Lower lobe of right lung (tissue), 2 donors: Measurements from ENCODE around the gene FAM107B. TPM values are rescaled to one million over a fixed set of nuclear protein-coding genes. Genes with fewer than 3 reads are reported as not detected.

ENCODE experiments used
- ATAC-seq, 2 donors: fragments of 200-7000 bp; cut with Tn5 transposase; one replicate each; pipeline ENCODE4 v1.9.1; 2020 to 2022; ENCODE audit warnings: mild to moderate bottlenecking in 2 of 2, moderate library complexity in 2 of 2
- DNase-seq: peaks from one replicate; pipeline ENCODE4 v3.0.0-alpha.2; 2020
- H3K27ac ChIP-seq: fragments of 200-600 bp; one replicate; pipeline ENCODE4 v1.8.0; 2022
- H3K27me3 ChIP-seq: fragments of 200-600 bp; one replicate; pipeline ENCODE4 v1.8.0; 2022; ENCODE audit warnings: low read depth
- H3K36me3 ChIP-seq: fragments of 200-600 bp; one replicate; pipeline ENCODE4 v1.8.0; 2022; ENCODE audit warnings: mild to moderate bottlenecking
- H3K4me1 ChIP-seq: fragments of 200-600 bp; one replicate; pipeline ENCODE4 v1.8.0; 2022
- H3K4me3 ChIP-seq: fragments of 200-600 bp; one replicate; pipeline ENCODE4 v1.8.0; 2022; ENCODE audit warnings: mild to moderate bottlenecking
- H3K9me3 ChIP-seq: fragments of 200-600 bp; one replicate; pipeline ENCODE4 v1.8.0; 2022
- CTCF ChIP-seq: fragments of 200-600 bp; IDR thresholded peaks from one replicate; pipeline ENCODE4 v1.8.0; 2022; ENCODE audit warnings: antibody characterized with exemption, mild to moderate bottlenecking
- intact Hi-C: fragments of 100-400 bp; cut with DNase I; formaldehyde crosslinking; loops from one replicate; pipeline ENCODE4 v1.11.0; 2022
- total RNA-seq: library from RNA; stranded (reverse); fragmentation: NEBNext Ultra II Directional; extraction: Animal tissue kit (Norgen Biotek cat#: 25700); gene quantifications from one replicate; pipeline ENCODE4 v1.2.1, GENCODE V29; 2021
- donor health status: DM: no; HTN: yes; CAD: no; lungs with severe emphysema.

FAM107B gene
- total RNA-seq, 1 donor from 2014 or later: 75.4 TPM

- Histone ChIP-seq H3K27ac (no peak overlapping the region), H3K4me3 (no peak overlapping the region), H3K36me3 (peaks cover 34% of the 10 kb centered on the region), H3K4me1 (peaks cover 9% of the 10 kb centered on the region), H3K9me3 (no peaks in the 10 kb centered on the region), H3K27me3 (no peaks in the 10 kb centered on the region)
- ATAC-seq (no peak), DNase-seq (no peak)
- intact Hi-C loops: no loop called here
- TF ChIP-seq CTCF: no peak
Measured at GRCh38 chr10:14531974-14532373, 242.7 kb downstream of the FAM107B start.

GRCh38 chr10:14530465-14530864 lies 244.2 kb downstream of the FAM107B start:
- intact Hi-C loops: no loop called here
- H3K27ac ChIP-seq: no peak overlapping the region
- H3K36me3 ChIP-seq: peaks cover 40% of the 10 kb centered on the region
- H3K4me3 ChIP-seq: no peak overlapping the region
- DNase-seq (no peak), ATAC-seq (no peak)
- TF ChIP-seq CTCF: no peak
- no peaks in the 10 kb centered on the region for H3K9me3 ChIP-seq
- H3K4me1 ChIP-seq: no peaks in the 10 kb centered on the region
- no peaks in the 10 kb centered on the region for H3K27me3 ChIP-seq

GRCh38 chr10:14529351-14529750 lies 245.3 kb downstream of the FAM107B start:
- Histone ChIP-seq H3K36me3 (peaks cover 40% of the 10 kb centered on the region), H3K4me1 (no peaks in the 10 kb centered on the region), H3K27ac (no peak overlapping the region), H3K4me3 (no peak overlapping the region), H3K27me3 (no peaks in the 10 kb centered on the region), H3K9me3 (no peaks in the 10 kb centered on the region)
- no peak for DNase-seq
- no peak for ATAC-seq
- TF ChIP-seq CTCF: no peak
- intact Hi-C loops: no loop called here

GRCh38 chr10:14528450-14528849 lies 246.2 kb downstream of the FAM107B start:
- intact Hi-C loops: no loop called here
- H3K9me3 ChIP-seq: no peaks in the 10 kb centered on the region
- no peak for ATAC-seq
- H3K36me3 ChIP-seq: peaks cover 40% of the 10 kb centered on the region
- DNase-seq: no peak
- no peaks in the 10 kb centered on the region for H3K4me1 ChIP-seq
- TF ChIP-seq CTCF: no peak
- H3K27ac ChIP-seq: no peak overlapping the region
- no peak overlapping the region for H3K4me3 ChIP-seq
- H3K27me3 ChIP-seq: no peaks in the 10 kb centered on the region

- no peak overlapping the region for H3K27ac ChIP-seq
- no peaks in the 10 kb centered on the region for H3K9me3 ChIP-seq
- DNase-seq: no peak
- no peak overlapping the region for H3K4me3 ChIP-seq
- no peaks in the 10 kb centered on the region for H3K27me3 ChIP-seq
- no peak for ATAC-seq
- intact Hi-C loops: no loop called here
- H3K4me1 ChIP-seq: no peaks in the 10 kb centered on the region
- no peak for TF ChIP-seq CTCF
- H3K36me3 ChIP-seq: peaks cover 40% of the 10 kb centered on the region
Measured at GRCh38 chr10:14527915-14528314, 246.8 kb downstream of the FAM107B start.
